H4 (cell line): ENCODE measurements around the gene SNAP29. TPM values are rescaled to one million over a fixed set of nuclear protein-coding genes. Genes with fewer than 3 reads are reported as not detected.
A peak's percentile ranks its signal among the peaks of the same experiment; 100 is the strongest.
"Not testable (repeated sequence)": the region's sequence is repeated elsewhere in the genome, so short reads cannot be mapped to it uniquely, and the experiment has no call there.

Experiments used
- DNase-seq: peaks from one replicate; pipeline ENCODE4 v3.0.0-alpha.2; 2015; ENCODE audit warnings: low spot score
- total RNA-seq: library from RNA; depleted of rRNA; stranded (reverse); fragments of >200 nt; shearing (Covaris generic); gene quantifications from 2 replicates; pipeline ENCODE4 v1.2.3, GENCODE V29; 2014

SNAP29 gene
- total RNA-seq, 1 experiment from 2014 or later = 6.1 TPM

GRCh38 chr22:20866736-20867135, 7.9 kb downstream of the SNAP29 start:
- DNase-seq = no peak

- DNase-seq = no peak
Measured at GRCh38 chr22:20867179-20868024, 8.6 kb downstream of the SNAP29 start.

GRCh38 chr22:20868025-20868962, 9.5 kb downstream of the SNAP29 start:
- DNase-seq = no peak

- no peak for DNase-seq
Measured at GRCh38 chr22:20869234-20869633, 10.4 kb downstream of the SNAP29 start.

GRCh38 chr22:20873214-20873613, 14.4 kb downstream of the SNAP29 start:
- DNase-seq = no peak

GRCh38 chr22:20875296-20875695, 16.5 kb downstream of the SNAP29 start:
- DNase-seq = no peak

- DNase-seq = no peak
Measured at GRCh38 chr22:20877715-20878114, 18.9 kb downstream of the SNAP29 start.

- no peak for DNase-seq
Measured at GRCh38 chr22:20881231-20881630, 22.4 kb downstream of the SNAP29 start.

GRCh38 chr22:20881869-20882815, 23.3 kb downstream of the SNAP29 start:
- DNase-seq = no peak

- DNase-seq = no peak
Measured at GRCh38 chr22:20882855-20883254, 24.0 kb downstream of the SNAP29 start.

- DNase-seq = no peak
Measured at GRCh38 chr22:20884454-20884853, 25.6 kb downstream of the SNAP29 start.

- DNase-seq = no peak
Measured at GRCh38 chr22:20885017-20885556, 26.3 kb downstream of the SNAP29 start.

GRCh38 chr22:20885557-20886323, 26.9 kb downstream of the SNAP29 start:
- peak; percentile 74 for DNase-seq

- no peak for DNase-seq
Measured at GRCh38 chr22:20887375-20887774, 28.6 kb downstream of the SNAP29 start.

GRCh38 chr22:20889025-20889704, 30.4 kb downstream of the SNAP29 start:
- DNase-seq = no peak

- DNase-seq = no peak
Measured at GRCh38 chr22:20889904-20890540, 31.2 kb downstream of the SNAP29 start.

- no peak for DNase-seq
Measured at GRCh38 chr22:20890975-20891374, 32.2 kb downstream of the SNAP29 start.

GRCh38 chr22:20897737-20898136, 38.9 kb downstream of the SNAP29 start:
- DNase-seq = not testable (repeated sequence)

- no peak for DNase-seq
Measured at GRCh38 chr22:20899827-20900423, 41.1 kb downstream of the SNAP29 start.
